Fibroblast of lung (primary cell): ENCODE results near the gene WDR7. TPM values are rescaled to one million over a fixed set of nuclear protein-coding genes. Genes with fewer than 3 reads are reported as not detected.

Experiments
- DNase-seq, 2 donors: peaks; one replicate each; pipeline versions ENCODE4 v3.0.0 to v3.0.0-alpha.2; 2010; ENCODE audit warnings: low read depth in 2 of 2
- H2AFZ ChIP-seq: 2 replicates; pipeline ENCODE4 v1.5.1; 2012; ENCODE audit warnings: low read length, control low read depth, inconsistent platforms
- H3K27ac ChIP-seq: 2 replicates; pipeline ENCODE4 v1.5.1; 2011; ENCODE audit warnings: low read length, control low read depth; ENCODE audit not compliant: insufficient read depth
- H3K27me3 ChIP-seq: 2 replicates; pipeline ENCODE4 v1.5.1; 2011; ENCODE audit warnings: mild to moderate bottlenecking, low read length; ENCODE audit not compliant: control insufficient read depth, insufficient read depth
- H3K36me3 ChIP-seq: 2 replicates; pipeline ENCODE4 v1.5.1; 2011; ENCODE audit warnings: low read length; ENCODE audit not compliant: control insufficient read depth, insufficient read depth
- H3K4me1 ChIP-seq: 2 replicates; pipeline ENCODE4 v1.5.1; 2011; ENCODE audit warnings: low read length; ENCODE audit not compliant: control insufficient read depth, insufficient read depth; ENCODE audit errors: extremely low read depth
- H3K4me2 ChIP-seq: 2 replicates; pipeline ENCODE4 v1.5.1; 2011; ENCODE audit warnings: low read length, control low read depth; ENCODE audit not compliant: insufficient read depth; ENCODE audit errors: extremely low read depth
- H3K4me3 ChIP-seq, 4 experiments: fragments of 200-600 bp in 1 of 4; sonication (generic) in 1 of 4; replicated peaks in 1 of 4; 2 replicates each; pipeline ENCODE4 v1.5.1; 2011 to 2016; ENCODE audit warnings: low read length in 4 of 4, low read depth in 3 of 4, mild to moderate bottlenecking in 3 of 4, control low read depth in 2 of 4, inconsistent platforms in 1 of 4, mixed read lengths in 1 of 4; ENCODE audit not compliant: insufficient read depth in 1 of 4; ENCODE audit errors: control extremely low read depth in 1 of 4
- H3K79me2 ChIP-seq: 2 replicates; pipeline ENCODE4 v1.5.1; 2012; ENCODE audit warnings: mild to moderate bottlenecking, low read length, inconsistent platforms; ENCODE audit not compliant: control insufficient read depth, insufficient read depth
- H3K9ac ChIP-seq: 2 replicates; pipeline ENCODE4 v1.5.1; 2011; ENCODE audit warnings: mild to moderate bottlenecking, low read length, control low read depth; ENCODE audit not compliant: insufficient read depth
- H3K9me3 ChIP-seq: 2 replicates; pipeline ENCODE4 v1.5.1; 2012; ENCODE audit warnings: low read depth, low read length; ENCODE audit not compliant: control insufficient read depth, insufficient read depth
- H4K20me1 ChIP-seq: 2 replicates; pipeline ENCODE4 v1.5.1; 2011; ENCODE audit warnings: low read length; ENCODE audit not compliant: control insufficient read depth, insufficient read depth; ENCODE audit errors: extremely low read depth
- CTCF ChIP-seq, 2 donors: IDR thresholded peaks in 1 of 2; conservative IDR thresholded peaks in 1 of 2; 1 replicate in 1 of 2; 2 replicates in 1 of 2; pipeline ENCODE4 v1.5.1; 2011 to 2012; ENCODE audit warnings: low read length in 2 of 2, control low read depth in 1 of 2, inconsistent platforms in 1 of 2, low read depth in 1 of 2, mild to moderate bottlenecking in 1 of 2
- EZH2 ChIP-seq: IDR thresholded peaks from 2 replicates; pipeline ENCODE4 v1.5.1; 2012; ENCODE audit warnings: low read length, control low read depth, mild to moderate bottlenecking; ENCODE audit errors: missing control alignments
- polyA plus RNA-seq, 2 donors: library from polyadenylated mRNA; depleted of rRNA in 1 of 2; stranded (reverse) in 1 of 2; unstranded in 1 of 2; fragments of >200 nt; gene quantifications; 2 replicates each; pipeline ENCODE4 v1.2.1, GENCODE V29; 2011 to 2012; ENCODE audit warnings: missing spikeins in 1 of 2
- total RNA-seq: library from RNA; depleted of rRNA; stranded (reverse); fragments of >200 nt; gene quantifications from 2 replicates; pipeline ENCODE4 v1.2.1, GENCODE V29; 2014

Gene WDR7
- total and polyA plus RNA-seq, 2 donors (not counting 1 experiment from before 2014, with no cell fraction given) = 7.2 to 27.2 TPM

GRCh38 chr18:56992777-56993176 is 341.6 kb downstream of the WDR7 start:
- no peaks in the 10 kb centered on the region for H4K20me1 ChIP-seq
- DNase-seq = peak; percentile 18 to 23
- no peaks in the 10 kb centered on the region for H3K27me3 ChIP-seq

GRCh38 chr18:56995579-56996188 is 344.5 kb downstream of the WDR7 start:
- no peak overlapping the region for H2AFZ ChIP-seq
- H3K4me3 ChIP-seq = no peak overlapping the region
- no peaks in the 10 kb centered on the region for H3K79me2 ChIP-seq
- no peak for DNase-seq
- no peaks in the 10 kb centered on the region for H3K9me3 ChIP-seq
- no peaks in the 10 kb centered on the region for H3K27me3 ChIP-seq
- no peak for TF ChIP-seq EZH2
- no peak for TF ChIP-seq CTCF (conservative IDR thresholded peaks at IDR 0.05 in 1 of 2, IDR thresholded peaks at IDR 0.05 in 1 of 2; ENCODE audit: low read depth in 1 of 2, low read length in 2 of 2)
- no peaks in the 10 kb centered on the region for H4K20me1 ChIP-seq
- H3K4me1 ChIP-seq = no peaks in the 10 kb centered on the region
- H3K9ac ChIP-seq = no peak overlapping the region
- H3K4me2 ChIP-seq = no peak overlapping the region
- no peaks in the 10 kb centered on the region for H3K36me3 ChIP-seq
- H3K27ac ChIP-seq = no peak overlapping the region

More at GRCh38 chr18:56992777-56993176, 341.6 kb downstream of the WDR7 start:
- H3K9ac ChIP-seq = no peak overlapping the region
- H3K4me3 ChIP-seq = no peak overlapping the region
- H3K36me3 ChIP-seq = no peaks in the 10 kb centered on the region
- TF ChIP-seq EZH2 (no peak), CTCF (conservative IDR thresholded peaks at IDR 0.05 in 1 of 2, IDR thresholded peaks at IDR 0.05 in 1 of 2; ENCODE audit: low read depth in 1 of 2, low read length in 2 of 2) (no peak)
- H3K9me3 ChIP-seq = no peaks in the 10 kb centered on the region
- H2AFZ ChIP-seq = no peak overlapping the region
- H3K4me2 ChIP-seq = no peak overlapping the region
- H3K4me1 ChIP-seq = no peaks in the 10 kb centered on the region
- H3K27ac ChIP-seq = no peak overlapping the region
- H3K79me2 ChIP-seq = no peaks in the 10 kb centered on the region

GRCh38 chr18:56997200-56997599 is 346.0 kb downstream of the WDR7 start:
- no peak for DNase-seq
- Histone ChIP-seq H3K4me1 (no peaks in the 10 kb centered on the region), H2AFZ (no peak overlapping the region), H3K27me3 (no peaks in the 10 kb centered on the region), H3K4me3 (no peak overlapping the region), H3K36me3 (no peaks in the 10 kb centered on the region), H3K4me2 (no peak overlapping the region), H3K79me2 (no peaks in the 10 kb centered on the region), H4K20me1 (no peaks in the 10 kb centered on the region), H3K9me3 (no peaks in the 10 kb centered on the region), H3K27ac (no peak overlapping the region), H3K9ac (no peak overlapping the region)
- no peak for TF ChIP-seq EZH2
- TF ChIP-seq CTCF (conservative IDR thresholded peaks at IDR 0.05 in 1 of 2, IDR thresholded peaks at IDR 0.05 in 1 of 2; ENCODE audit: low read depth in 1 of 2, low read length in 2 of 2) = no peak
